ENCODE data around the gene PDZD2. TPM values are rescaled to one million over a fixed set of nuclear protein-coding genes. Genes with fewer than 3 reads are reported as not detected.

The PDZD2 gene
- total and polyA plus RNA-seq, 2 donors (not counting 3 experiments of a cell fraction or from before 2014, with no cell fraction given) = 0.66 to 6.9 TPM

- dilution Hi-C loops (cut with MboI; ENCODE audit: extremely low pct_ligation_motif_present, low sequenced_read_pairs) (no loop called here), intact Hi-C loops (cut with micrococcal nuclease) (no loop called here)
- Histone ChIP-seq H3K4me3 (replicated peaks in 1 of 3; ENCODE audit: insufficient read depth in 1 of 3, low read depth in 1 of 3, low read length in 3 of 3) (no peak overlapping the region), H3K27ac (ENCODE audit: insufficient read depth, low read depth, low read length) (no peak overlapping the region), H3K4me1 (ENCODE audit: control insufficient read depth, extremely low read depth, insufficient read depth, low read length) (no peaks in the 10 kb centered on the region), H3K27me3 (ENCODE audit: control insufficient read depth in 2 of 2, insufficient read depth in 2 of 2, low read length in 2 of 2) (no peaks in the 10 kb centered on the region), H2AFZ (ENCODE audit: low read depth, low read length) (no peak overlapping the region), H3K9me1 (replicated peaks; ENCODE audit: control insufficient read depth, extremely low read depth, insufficient read depth, low read length) (no peaks in the 10 kb centered on the region), H3K9ac (replicated peaks; ENCODE audit: extremely low read depth, insufficient read depth, low read length) (no peak overlapping the region), H3K36me3 (ENCODE audit: control insufficient read depth in 2 of 2, extremely low read depth in 1 of 2, insufficient read depth in 2 of 2, low read length in 2 of 2) (no peaks in the 10 kb centered on the region), H4K20me1 (replicated peaks; ENCODE audit: control insufficient read depth, extremely low read depth, insufficient read depth, low read length) (no peaks in the 10 kb centered on the region), H3K79me2 (ENCODE audit: control insufficient read depth, insufficient read depth, low read length) (no peaks in the 10 kb centered on the region), H3K9me3 (replicated peaks; ENCODE audit: control insufficient read depth, insufficient read depth, low read length) (no peaks in the 10 kb centered on the region), H3K4me2 (ENCODE audit: insufficient read depth, low read length) (no peak overlapping the region)
- ChIA-PET POLR2A (no interaction called here), CTCF (no interaction called here)
- DNase-seq (ENCODE audit: low read depth, low spot score) (no peak), FAIRE-seq (no peak)
- TF ChIP-seq EZH2 (IDR thresholded peaks at IDR 0.05; ENCODE audit: borderline replicate concordance, low read depth, low read length, severe bottlenecking) (no peak), CTCF (IDR thresholded peaks at IDR 0.05; ENCODE audit: extremely low read depth in 1 of 2, insufficient read depth in 1 of 2, low read depth in 1 of 2, low read length in 2 of 2) (no peak), POLR2A (IDR thresholded peaks at IDR 0.05; ENCODE audit: low read depth, low read length) (no peak), POLR2AphosphoS5 (IDR thresholded peaks at IDR 0.05; ENCODE audit: insufficient read depth, low read depth, low read length) (no peak), FOS (IDR thresholded peaks at IDR 0.05; ENCODE audit: borderline replicate concordance, insufficient read depth, low read length) (no peak), GATA2 (IDR thresholded peaks at IDR 0.05; ENCODE audit: insufficient read depth, insufficient read length, low read depth, low read length) (no peak), JUN (IDR thresholded peaks at IDR 0.05; ENCODE audit: borderline replicate concordance, insufficient read depth, insufficient read length, low read depth) (no peak), MAX (IDR thresholded peaks at IDR 0.05; ENCODE audit: insufficient read depth, insufficient read length) (no peak), MYC (IDR thresholded peaks at IDR 0.05; ENCODE audit: low read depth, low read length) (no peak)
- no TSS peak for BruUV-seq (replicated peaks)
These were observed 305.9 kb downstream of the PDZD2 start for GRCh38 chr5:31944684-31945445.

Data from endothelial cell of umbilical vein (primary cell).